Stimulated activated CD4-positive, alpha-beta T cell treated with anti-CD3 and anti-CD28 coated beads, Interleukin-1b, Interleukin-23, amount 100 ng/mL, for 4 hours (primary cell): ENCODE results near the gene EXD3.

Experiments
- DNase-seq, 2 donors: peaks; one replicate each; pipeline ENCODE4 v3.0.0-alpha.2; 2020; ENCODE audit warnings: low read depth in 2 of 2

EXD3 gene

DNA sequence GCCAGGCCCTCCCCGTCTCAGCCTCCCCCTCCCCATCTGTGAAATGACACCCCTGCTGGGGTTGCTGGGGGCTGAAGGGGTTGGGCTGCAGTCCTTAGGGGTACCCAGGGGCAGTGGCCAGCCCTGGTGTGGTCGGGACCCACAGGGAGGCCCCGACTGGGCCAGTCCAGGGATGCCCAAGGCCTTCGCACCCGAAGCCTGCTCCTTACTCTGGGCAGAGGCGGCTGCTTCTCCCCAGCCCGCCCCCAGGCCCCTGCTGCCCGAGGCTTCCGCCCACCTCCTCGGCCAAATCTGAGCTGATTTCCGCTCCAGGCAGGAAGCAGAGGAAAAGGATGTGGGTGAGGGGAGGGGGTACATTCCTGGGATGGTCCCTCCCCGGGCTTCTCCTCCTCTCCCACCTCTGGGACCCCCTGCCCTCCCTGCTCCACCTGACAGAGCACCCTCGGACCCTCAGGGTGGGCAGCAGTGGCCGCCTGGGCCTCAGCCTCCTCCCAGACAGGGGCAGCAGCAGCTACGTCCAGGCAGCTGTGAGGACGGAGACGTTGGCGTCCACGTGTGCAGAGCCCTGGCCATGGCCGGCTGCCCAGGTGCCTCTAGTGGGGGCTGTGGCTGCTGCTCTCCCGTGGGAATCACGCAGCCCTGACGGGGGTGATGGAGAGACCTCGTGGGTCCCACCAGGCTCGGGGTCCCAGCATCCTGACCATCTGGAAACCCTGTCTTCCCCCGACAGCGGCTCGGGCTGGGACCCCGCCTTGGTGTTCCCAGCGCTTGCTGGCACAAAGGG is 116.7 kb downstream of the EXD3 start:
- DNase-seq, result no peak

DNA sequence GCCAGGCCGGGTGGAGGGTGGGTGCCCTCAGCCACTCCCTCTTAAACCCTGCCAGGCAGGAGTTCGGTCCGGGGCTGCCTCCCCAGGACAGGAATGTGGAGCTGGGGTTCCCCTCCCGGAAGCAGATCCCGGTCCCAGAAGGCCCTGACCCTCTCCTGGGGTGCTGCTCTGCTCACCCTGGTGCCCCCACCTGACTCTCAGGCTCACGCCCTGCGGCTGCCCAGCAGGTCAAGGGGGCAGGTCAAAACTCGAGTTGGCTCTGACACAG is 117.2 kb downstream of the EXD3 start:
- DNase-seq, result no peak

DNA sequence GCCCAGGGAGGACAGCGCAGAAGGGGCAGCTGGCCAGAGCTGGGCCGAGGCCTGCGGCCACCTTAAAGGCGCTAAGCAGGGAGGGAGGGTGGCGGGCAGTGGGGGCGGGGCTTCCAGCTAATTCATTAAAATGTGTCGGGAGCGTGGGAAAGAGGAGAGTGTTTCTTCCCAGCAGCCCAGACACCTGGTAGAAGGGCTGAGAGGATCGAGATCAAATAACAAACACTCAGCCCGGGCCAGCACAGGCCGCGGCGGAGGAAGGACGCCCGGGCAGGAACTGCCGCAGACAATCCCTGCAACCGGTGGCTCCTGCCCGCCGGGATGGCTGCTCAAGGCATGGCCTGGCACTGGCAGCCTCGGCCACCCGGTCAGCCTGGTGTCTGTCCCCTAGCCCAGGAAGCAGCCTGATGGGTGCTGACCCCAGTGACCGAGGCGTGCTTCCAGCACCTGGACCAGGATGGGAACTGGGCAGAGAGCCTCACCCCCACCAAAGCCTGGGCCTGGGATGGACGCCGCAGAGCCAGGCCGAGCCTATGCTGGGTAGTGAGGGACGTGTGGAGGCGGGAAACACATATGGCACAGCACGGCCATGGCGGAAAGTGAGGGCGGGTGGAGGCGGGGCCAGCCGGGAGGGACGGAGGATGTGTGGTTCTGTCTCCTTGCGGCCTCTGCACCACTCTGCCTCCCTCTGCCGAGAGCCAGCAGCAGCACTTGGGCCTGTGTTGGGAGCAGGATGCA is 117.7 kb downstream of the EXD3 start:
- DNase-seq, result peak; percentile 41 to 47

DNA sequence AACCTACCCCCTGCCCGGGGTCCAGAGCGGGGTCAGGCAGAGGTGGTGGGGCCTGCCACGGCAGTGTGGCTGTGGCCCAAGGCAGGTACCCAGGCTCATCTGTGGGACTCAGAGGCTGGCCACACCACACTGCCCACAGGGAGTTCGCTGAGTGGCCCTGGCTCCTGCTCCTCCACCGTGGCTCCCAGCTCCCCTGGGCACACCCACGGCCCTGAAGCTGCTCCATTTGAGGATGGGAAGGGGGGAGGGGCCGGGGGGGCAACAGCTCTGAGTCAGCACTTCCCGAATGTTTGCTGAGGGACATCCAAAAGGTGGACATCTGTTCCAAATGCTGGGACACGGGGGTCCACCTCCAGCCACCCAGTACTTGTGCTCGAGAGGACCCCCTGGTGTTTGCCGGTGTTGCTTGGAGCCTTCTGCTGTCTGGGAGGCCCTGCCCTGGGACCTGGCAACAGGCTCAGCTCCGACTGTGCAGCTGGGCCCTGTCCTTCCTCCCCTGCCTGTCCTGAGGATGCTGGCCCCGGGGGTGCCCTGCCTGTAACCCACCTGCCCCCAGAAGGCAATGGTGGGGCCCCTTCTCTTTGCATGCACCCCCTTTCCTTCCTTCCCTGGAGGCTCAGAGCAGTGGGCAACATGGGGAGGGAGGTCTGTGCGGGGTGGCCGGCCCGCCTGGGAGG is 118.4 kb downstream of the EXD3 start:
- DNase-seq, result no peak

DNA sequence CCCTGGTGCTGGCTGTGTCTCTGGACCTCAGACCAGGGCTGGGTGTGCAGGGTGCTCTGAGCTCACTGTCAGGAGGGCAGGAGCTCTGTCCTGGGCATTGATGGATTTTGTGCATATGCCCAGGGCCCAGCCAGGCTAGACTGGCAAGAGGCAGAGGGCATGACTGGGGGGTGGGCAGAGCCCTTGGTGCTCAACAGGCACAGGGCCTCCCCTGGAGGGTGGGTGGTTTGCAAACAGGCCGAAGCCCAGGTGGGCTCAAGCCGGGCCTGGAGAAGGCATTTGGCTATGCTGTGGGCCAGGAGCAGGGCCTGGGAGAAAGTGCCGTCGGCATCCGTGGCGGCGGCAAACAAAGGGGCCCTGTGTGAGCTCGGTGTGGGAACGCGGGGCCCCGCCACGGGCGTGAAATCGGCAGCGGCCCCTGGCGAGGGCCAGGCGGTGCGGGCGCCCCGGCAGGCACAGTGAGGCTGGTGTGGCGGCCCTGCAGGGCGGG is 119.0 kb downstream of the EXD3 start:
- no peak for DNase-seq

DNA sequence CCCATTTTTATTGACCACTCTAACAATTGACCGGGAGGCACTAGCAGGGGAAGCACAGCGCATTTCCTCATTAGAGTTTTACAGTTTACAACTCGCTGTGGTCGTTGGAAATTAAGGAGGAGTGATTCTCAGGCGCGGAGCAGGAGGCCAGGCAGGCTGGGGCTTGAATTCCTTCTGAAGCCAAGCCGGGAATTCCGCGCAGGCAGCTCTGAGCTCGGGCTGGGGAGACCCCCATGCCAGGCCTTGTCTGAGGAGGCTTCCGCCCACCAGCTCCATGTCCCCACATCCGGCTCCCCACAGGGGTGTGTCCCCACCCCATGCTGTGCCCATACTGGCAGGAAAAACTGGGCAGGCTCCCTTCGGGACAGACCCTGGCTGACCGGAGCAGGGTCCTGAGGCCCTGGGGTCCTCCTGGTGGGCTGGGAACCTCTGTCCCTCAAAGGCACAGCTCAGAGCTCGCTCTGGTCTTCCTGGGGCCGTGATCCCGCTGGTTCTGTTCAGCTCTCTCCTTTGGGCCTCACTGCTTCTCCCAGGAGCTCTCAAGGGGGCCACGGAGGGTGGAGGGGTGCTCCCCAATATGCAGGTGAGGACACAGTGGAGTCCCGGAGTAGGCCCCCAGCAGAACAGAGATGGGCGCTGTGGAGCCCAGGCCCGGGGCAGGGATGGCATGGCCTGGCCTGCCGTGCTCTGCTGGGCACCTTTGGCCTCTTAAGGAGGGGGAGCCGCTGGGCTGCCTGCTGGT is 119.6 kb downstream of the EXD3 start:
- DNase-seq, result no peak

DNA sequence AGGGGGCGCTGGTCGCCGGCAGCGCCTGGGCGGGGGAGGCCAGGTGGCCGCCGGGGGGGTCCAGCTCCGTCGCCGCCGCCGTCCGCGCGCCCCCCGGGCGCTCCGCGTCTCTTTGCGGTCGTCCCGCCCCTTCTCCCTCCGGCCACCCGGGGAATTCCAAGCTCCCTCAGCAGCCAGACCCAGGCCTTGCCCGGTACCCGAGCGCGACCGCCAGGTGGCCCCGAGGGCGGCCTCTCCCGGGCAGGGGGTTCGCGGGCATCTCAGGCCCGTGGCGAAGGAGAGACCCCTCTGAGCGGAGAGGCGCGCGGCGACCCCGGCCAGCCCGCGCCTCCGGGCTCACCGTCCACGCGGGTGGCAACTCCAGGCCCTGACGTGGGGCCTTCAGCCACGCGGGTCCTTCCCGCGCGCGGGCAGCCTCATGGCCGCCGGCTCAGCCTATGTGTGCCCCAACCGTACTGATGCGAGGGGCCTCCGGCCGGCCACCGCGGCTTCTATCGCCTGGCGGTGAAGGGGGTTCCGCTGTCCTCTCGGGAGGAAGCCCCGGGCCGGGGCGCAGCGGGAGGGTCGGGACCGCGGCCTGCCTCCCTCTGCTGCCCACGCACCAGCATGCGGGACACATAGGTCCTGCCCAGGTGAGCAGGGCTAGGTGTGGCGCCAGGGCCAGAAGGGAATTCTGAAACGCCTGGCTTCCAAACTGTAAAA is 120.4 kb downstream of the EXD3 start:
- DNase-seq, result no peak

DNA sequence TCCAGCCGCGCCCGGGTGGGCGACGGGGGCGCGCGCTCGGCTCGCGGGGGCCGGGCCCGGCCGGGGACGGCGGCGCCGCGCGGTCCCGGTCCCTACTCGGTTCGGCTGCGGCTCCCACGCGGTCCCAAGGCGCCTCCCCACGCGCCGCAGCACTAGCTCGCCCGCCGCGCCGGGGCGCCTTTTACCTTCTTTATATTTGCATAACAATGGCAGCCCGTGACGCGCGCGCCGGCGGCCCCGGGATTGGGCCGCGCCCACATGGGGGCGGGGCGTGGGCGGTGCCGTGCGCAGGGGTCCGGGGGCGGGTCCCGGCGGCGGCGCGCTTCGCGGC is 120.9 kb downstream of the EXD3 start, which contains the start of gene NRARP:
NRARP (minus strand) TSS at position 154 of the 331 bp plus-strand sequence. CDS start 343 bp downstream, outside the sequence.
- DNase-seq, result peak; percentile 95 to 97

DNA sequence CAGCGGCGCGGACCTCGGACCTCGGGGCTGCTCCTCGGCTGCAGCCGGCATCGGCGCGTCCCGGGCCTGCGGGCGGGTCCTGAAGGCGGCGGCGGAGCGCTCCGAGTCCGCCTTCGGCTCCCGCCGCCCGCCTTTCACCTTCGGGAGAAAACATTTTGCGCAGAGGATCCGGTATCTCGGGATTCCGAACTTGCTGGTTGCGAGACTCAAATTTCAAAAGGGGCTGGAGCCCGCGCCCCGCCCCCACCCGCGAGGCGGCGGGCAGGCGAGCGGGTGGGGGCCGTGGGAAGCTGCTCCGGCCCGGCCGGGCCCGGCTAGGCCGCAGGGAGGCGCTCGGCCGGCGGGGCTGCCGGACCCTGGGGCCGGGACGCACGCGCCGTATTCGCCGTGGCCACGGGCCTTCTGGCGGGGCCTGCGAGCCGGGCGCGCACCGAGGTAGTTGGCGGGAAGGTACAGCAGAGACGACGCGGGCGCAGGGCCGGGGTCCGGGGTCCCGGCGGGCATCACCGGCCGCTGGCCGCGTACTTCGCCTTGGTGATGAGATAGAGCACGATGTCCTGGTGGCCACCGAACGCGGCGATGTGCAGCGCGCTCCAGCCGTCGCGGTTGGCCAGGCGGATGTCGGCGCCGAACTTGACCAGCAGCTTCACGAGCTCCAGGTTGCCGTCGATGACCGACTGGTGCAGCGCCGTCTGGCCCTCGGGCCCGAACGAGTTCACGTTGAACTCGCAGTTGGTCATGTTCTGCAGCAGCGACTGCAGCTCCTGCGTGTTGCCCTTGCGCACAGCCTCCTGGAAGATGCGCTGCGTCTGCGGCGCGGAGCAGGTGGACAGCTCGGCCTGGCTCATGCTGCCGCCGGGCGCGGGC is 121.6 kb downstream of the EXD3 start:
- DNase-seq, result peak in 1 of 2 donors; percentile 33

DNA sequence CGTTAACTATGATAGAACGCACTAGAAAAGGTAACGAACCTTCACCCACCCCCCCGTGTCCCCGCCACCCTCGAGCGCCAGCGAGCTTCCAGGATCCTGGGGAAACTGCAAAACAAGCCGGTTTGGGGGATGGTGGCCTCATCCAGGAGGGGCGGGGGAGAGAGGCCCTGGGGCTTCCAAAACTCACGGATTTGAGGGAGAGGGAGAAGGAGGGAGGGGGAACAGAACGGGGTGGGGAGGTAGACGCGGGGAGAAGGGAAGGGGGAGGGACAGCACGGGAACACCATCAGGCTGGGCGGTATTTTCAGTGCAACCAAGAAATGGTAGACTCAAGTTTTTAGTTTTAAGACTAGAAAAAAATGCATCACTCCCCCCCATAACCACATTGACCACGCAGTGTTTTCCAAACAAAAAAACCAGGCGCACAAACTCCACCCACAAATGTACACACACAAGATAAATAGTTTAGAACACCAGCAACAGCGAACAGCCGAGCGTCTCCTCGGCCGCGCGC is 122.3 kb downstream of the EXD3 start:
- DNase-seq, result no peak

DNA sequence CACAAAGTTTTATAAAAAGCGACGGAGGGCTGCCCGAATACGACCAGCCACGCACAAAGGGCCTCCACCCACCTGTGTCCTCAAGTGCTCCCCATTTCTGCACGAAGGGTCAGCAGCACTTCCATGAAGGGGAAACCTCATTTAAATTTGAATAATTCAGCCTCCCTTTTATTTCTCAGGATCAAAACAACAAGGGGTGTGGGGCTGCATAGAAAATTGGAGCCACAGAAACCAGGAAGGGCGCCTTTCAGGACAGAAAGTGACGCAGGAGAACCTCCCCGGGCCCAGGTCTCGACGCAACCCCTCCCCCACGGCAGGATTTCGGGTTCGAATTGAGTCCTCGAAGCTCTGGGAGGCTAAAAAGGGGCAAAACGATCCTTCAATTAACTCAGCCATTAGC is 123.0 kb downstream of the EXD3 start:
- DNase-seq, result no peak

DNA sequence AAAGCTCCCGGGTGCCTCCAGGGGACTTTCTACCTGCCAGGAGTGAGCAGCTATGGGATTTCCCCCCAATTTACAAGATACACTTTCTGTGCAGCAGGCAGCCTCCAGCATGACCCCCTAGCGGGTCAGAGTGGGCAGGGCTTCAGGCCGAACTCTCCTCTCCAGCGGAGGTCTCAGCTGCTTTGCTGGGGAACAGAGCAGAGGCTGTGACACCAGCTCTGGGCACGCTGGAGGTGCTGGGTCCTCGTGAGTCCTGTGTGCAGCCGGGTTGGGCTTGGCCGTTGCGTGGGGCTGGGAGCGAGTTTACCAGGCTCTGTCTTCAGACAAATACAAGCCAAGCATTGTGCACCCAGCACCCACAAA is 123.8 kb downstream of the EXD3 start:
- no peak for DNase-seq

DNA sequence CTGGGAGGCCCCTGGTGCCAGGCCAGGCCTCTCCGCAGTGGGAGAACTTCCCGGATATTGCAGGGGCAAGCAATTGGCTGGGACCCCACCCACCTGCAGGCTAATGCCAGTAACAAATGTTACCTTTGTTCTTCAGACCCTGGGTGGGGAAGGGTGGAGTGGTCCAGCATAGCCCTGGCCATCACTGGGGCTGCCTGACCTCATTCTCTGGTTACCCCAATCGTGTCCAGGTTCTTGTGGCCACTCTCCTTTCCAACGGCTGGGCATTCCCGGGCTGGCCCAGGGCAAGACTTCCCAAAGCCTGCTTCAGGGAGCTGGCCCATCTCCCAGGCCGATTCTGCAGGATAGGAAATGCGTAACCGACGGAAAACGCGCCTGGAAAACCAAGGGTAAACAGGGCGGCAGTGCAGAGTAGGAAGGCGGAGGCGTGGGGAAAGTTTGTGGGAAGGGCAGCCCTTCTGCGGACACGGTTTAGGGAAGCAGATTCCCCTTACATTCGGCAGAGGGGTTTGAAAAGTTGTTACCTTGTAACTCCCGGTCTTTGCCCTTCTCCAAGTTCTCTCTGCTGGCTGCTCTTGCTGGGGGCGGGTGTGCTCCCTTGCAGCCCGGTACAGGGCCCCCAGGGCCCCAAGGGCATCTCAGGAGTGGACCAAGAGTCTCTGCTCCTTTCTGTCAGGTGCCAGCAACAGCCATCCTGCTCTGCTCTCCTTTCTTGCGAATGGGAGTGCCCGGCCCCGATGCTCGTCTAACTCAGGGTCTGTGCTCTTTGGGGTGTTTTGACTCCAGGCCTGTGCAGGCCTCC is 124.4 kb downstream of the EXD3 start:
- DNase-seq, result no peak

DNA sequence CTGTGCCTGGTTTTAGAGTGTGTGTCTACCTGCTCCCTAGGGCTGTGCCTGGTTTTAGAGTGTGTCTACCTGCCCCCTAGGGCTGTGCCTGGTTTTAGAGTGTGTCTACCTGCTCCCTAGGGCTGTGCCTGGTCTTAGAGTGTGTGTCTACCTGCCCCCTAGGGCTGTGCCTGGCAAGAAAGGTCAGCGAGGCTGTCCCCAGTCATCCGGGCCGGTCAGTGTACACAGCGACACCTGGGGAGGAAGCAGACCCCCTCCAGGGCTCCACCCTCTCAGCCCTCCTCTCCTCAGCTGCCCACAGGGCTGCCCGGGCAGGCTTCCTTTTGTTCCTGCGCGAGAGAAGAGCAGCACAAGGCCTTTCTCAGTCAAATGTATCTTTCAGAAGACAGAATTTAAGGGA is 125.0 kb downstream of the EXD3 start:
- DNase-seq, result no peak

DNA sequence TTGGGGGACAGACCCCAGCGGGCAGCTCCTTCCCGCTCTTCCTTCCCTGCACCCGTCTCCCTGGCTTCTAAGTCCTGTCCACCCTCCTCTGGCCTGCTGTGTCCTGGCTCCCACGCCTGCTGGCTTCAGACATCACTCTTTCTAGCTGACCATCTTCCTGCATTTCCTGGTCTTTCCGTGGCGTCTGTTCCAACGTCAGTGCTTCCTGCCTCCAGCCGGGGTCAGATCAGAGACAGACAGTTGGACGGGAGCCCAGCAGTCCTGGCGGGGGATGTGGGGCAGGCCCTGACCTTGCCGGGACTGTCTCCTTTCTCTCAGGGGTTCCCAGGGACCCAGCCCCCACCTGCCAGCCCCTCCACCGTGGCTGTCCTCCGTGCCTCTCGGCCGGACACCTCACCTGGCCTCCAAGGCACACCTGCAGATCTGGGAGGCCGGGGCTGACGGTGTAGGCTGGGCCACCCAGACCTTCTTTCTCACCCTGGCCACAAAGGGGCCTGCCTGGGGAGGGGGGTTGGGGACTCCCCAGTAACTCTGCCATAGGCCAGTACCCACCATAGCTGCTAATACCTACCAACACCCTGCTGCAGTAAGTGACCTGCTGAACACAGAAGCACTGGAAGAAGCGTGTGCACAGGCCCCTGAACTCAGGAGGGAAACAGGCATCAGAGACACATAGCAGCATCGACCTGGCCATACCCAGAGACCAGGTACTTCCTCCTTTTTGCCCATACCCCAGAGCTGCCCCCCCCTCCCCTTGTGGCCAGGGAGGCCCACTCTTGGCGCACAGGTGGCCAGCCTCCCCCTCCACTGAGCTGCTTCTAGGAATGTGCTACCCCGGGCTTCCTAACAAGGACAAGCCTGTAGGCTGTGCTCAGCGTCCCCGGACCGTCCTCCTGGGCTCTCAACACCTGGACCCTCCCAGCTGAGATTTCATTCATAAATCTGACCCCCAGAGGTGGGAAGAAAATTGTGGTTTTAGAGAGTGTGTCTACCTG is 126.0 kb downstream of the EXD3 start:
- no peak for DNase-seq

DNA sequence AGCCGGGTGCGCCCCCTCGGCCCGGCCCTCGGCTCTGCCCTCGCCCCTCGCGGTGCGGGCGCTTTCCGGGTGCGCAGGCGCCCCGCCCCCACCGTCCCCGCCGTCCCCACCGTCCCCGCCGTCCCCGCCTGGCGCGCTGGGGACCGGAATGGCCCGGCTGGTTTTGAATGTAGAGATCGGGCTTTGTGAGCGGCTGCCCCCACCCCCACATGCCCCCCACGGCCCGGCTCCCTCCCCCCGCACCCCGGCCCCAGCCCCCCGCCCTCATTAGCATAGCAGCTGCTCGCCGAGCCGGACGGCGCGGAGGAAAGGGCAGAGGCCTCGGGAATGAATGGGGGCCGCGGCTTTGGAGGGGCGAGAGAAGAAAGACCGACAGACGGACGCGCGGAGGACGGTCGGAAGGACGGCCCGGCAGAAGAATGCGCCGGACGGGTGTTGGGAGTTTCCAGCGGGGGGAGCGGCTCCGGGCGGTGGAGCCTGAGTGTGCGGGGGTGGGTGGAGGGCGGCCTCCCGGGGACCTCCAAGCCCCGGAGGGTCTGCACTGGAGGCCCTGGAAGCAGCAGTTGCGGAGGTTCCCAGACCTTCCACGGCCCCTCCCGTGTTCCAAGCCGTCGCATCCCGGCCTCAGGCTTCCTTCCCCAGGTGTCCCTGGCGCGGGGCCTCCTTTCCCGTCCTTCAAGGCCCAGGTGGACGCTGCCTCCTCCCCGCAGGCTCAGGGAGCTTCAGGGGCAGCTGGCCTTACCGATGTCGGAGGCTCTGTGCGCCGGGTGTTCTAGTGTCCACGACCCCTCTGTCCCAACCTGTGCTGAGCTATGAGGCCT is 126.9 kb downstream of the EXD3 start:
- no peak for DNase-seq

DNA sequence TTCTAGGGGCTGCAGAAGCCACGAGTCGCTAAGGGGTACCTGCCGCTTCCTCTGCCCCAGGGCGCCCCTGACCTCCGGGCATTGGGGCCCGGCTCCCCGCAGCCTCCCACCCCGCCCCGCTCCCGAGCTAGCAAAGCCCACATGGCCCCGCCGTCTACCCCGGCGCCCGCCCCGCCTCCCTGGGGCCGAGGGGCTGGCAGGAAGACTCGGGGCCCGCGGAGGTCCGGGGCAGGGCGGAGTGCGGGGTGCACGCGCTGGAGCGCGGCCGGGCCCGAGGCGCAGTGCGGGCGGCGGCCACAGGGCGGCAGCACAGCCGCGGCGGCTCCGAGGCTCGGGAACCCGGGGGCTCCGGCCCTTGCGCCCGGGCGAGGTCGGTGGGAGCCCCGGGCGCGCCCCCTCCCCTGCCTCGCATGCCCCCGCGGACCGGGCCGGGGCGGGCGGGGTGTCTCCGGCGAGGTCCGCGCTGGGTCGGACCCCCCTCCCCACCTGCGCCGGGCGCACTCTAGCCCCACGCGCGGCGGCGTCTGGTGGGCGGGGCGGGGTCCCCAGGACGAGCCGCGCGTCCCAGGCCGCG is 127.6 kb downstream of the EXD3 start:
- peak in 1 of 2 donors; percentile 57 for DNase-seq
